Measurements from ENCODE around the gene MET.
"Not testable (repeated sequence)": the region's sequence is repeated elsewhere in the genome, so short reads cannot be mapped to it uniquely, and the experiment has no call there.

Gene MET

DNA sequence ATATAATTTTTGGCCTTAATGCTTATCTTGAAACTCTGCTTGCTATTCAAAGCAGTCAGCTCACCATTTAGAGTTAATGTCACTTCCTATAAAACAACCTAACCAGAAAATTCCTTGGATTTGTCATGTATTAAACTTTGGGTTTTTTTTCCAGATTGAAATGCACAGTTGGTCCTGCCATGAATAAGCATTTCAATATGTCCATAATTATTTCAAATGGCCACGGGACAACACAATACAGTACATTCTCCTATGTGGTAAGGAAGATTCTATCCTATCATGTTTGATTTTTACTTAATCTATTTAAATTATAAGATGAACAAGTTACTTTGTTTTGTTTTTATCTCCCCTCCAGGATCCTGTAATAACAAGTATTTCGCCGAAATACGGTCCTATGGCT, 85.3 kb downstream of the MET start:
- Histone ChIP-seq H3K9ac (ENCODE audit: insufficient read length, low read depth) (no peak overlapping the region), H3K27me3 (ENCODE audit: insufficient read depth, insufficient read length) (no peaks in the 10 kb centered on the region), H3K9me3 (ENCODE audit: insufficient read depth, low read length) (no peaks in the 10 kb centered on the region), H3K4me3 (ENCODE audit: insufficient read length, low read depth) (no peak overlapping the region), H3K4me1 (ENCODE audit: insufficient read depth, insufficient read length) (no peaks in the 10 kb centered on the region), H3K36me3 (ENCODE audit: insufficient read depth, insufficient read length, low read length) (no peaks in the 10 kb centered on the region)
- DNase-seq (ENCODE audit: low read depth, low spot score) = no peak
- no peak for TF ChIP-seq YY1 (IDR thresholded peaks at IDR 0.05; ENCODE audit: insufficient read depth, insufficient read length)

DNA sequence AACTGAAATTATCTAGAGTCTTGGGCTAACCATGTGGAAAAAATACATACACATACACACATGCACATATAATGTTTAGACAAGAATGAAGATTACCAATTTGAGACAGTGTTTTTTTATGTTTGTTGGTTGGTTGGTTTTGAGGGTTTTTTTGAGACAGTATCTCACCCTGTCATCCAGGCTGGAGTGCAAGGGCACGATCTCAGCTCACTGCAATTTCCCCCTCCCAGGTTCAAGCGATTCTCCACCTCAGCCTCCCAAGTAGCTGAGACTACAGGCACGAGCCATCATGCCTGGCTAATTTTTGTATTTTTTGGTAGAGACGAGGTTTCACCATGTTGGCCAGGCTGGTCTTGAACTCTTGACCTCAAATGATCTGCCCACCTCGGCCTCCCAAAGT, 87.6 kb downstream of the MET start:
- H3K4me1 ChIP-seq (ENCODE audit: insufficient read depth, insufficient read length); H3K36me3 ChIP-seq (ENCODE audit: insufficient read depth, insufficient read length, low read length); H3K9me3 ChIP-seq (ENCODE audit: insufficient read depth, low read length); DNase-seq (ENCODE audit: low read depth, low spot score); H3K27me3 ChIP-seq (ENCODE audit: insufficient read depth, insufficient read length); H3K4me3 ChIP-seq (ENCODE audit: insufficient read length, low read depth); H3K9ac ChIP-seq (ENCODE audit: insufficient read length, low read depth): not testable (repeated sequence)

DNA sequence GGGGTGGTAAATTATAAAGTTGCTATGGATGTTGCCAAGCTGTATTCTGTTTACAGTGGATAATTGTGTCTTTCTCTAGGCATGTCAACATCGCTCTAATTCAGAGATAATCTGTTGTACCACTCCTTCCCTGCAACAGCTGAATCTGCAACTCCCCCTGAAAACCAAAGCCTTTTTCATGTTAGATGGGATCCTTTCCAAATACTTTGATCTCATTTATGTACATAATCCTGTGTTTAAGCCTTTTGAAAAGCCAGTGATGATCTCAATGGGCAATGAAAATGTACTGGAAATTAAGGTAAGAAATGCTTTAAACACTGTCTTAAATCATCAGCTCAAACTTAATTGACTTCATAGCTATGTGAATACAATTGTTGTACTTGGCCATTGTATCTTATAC, 91.0 kb downstream of the MET start:
- Histone ChIP-seq H3K9ac (ENCODE audit: insufficient read length, low read depth) (no peak overlapping the region), H3K27me3 (ENCODE audit: insufficient read depth, insufficient read length) (no peaks in the 10 kb centered on the region), H3K4me1 (ENCODE audit: insufficient read depth, insufficient read length) (no peaks in the 10 kb centered on the region), H3K36me3 (ENCODE audit: insufficient read depth, insufficient read length, low read length) (no peaks in the 10 kb centered on the region), H3K4me3 (ENCODE audit: insufficient read length, low read depth) (no peak overlapping the region), H3K9me3 (ENCODE audit: insufficient read depth, low read length) (no peaks in the 10 kb centered on the region)
- TF ChIP-seq ZNF274 (IDR thresholded peaks at IDR 0.05; ENCODE audit: low read depth, low read length) (no peak), YY1 (IDR thresholded peaks at IDR 0.05; ENCODE audit: insufficient read depth, insufficient read length) (no peak), SUZ12 (IDR thresholded peaks at IDR 0.05; ENCODE audit: extremely low read depth, insufficient read depth, insufficient read length) (no peak)
- no peak for DNase-seq (ENCODE audit: low read depth, low spot score)

DNA sequence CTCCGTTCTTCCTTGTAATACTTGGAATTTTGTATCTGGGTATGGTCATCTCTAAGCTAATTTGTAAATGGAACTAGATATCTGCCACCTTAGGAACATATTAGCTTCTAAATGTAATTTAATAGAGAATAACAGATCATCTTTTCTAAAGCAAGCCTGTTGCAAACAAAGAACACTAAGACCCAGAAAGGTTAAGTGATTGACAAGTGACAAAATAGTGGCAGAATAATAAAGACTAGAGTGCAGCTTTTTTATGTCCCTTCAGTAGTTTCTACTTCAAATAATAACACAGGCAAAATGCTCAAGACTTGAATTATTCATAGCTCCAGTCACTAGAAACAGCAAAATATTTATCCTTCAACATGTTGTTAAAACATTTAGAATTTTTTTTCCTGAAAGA, 91.7 kb downstream of the MET start:
- no peak overlapping the region for H3K9ac ChIP-seq (ENCODE audit: insufficient read length, low read depth)
- H3K27me3 ChIP-seq (ENCODE audit: insufficient read depth, insufficient read length) = no peaks in the 10 kb centered on the region
- TF ChIP-seq SUZ12 (IDR thresholded peaks at IDR 0.05; ENCODE audit: extremely low read depth, insufficient read depth, insufficient read length) (no peak), ZNF274 (IDR thresholded peaks at IDR 0.05; ENCODE audit: low read depth, low read length) (no peak), YY1 (IDR thresholded peaks at IDR 0.05; ENCODE audit: insufficient read depth, insufficient read length) (no peak)
- no peak overlapping the region for H3K4me3 ChIP-seq (ENCODE audit: insufficient read length, low read depth)
- H3K36me3 ChIP-seq (ENCODE audit: insufficient read depth, insufficient read length, low read length) = no peaks in the 10 kb centered on the region
- H3K4me1 ChIP-seq (ENCODE audit: insufficient read depth, insufficient read length) = no peaks in the 10 kb centered on the region
- H3K9me3 ChIP-seq (ENCODE audit: insufficient read depth, low read length) = no peaks in the 10 kb centered on the region
- no peak for DNase-seq (ENCODE audit: low read depth, low spot score)

DNA sequence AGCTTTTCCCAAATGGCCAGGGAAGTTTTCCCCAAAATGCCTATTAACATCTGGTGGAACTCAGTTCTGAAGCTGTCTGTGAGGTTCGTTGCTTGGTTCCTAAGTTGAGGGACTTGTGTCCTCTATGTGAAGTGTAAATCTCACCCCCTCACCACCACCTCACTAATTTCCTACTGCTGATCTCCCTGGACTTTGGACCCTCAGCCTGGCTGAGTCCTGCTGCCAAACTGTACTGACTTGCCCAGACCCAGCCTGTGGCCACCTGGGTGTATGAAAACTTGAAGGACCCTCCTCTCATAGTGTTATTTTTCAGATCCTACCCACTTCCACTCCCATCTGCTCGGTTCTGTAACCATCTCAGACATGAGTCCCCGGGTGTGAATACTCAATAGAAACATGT, 94.9 kb downstream of the MET start:
- DNase-seq (ENCODE audit: low read depth, low spot score) = no peak
- Histone ChIP-seq H3K4me1 (ENCODE audit: insufficient read depth, insufficient read length) (no peaks in the 10 kb centered on the region), H3K9me3 (ENCODE audit: insufficient read depth, low read length) (no peaks in the 10 kb centered on the region), H3K27me3 (ENCODE audit: insufficient read depth, insufficient read length) (no peaks in the 10 kb centered on the region), H3K9ac (ENCODE audit: insufficient read length, low read depth) (no peak overlapping the region), H3K4me3 (ENCODE audit: insufficient read length, low read depth) (no peak overlapping the region), H3K36me3 (ENCODE audit: insufficient read depth, insufficient read length, low read length) (peaks cover 2% of the 10 kb centered on the region)
- no peak for TF ChIP-seq SUZ12 (IDR thresholded peaks at IDR 0.05; ENCODE audit: extremely low read depth, insufficient read depth, insufficient read length)
- no peak for TF ChIP-seq ZNF274 (IDR thresholded peaks at IDR 0.05; ENCODE audit: low read depth, low read length)
- no peak for TF ChIP-seq YY1 (IDR thresholded peaks at IDR 0.05; ENCODE audit: insufficient read depth, insufficient read length)

DNA sequence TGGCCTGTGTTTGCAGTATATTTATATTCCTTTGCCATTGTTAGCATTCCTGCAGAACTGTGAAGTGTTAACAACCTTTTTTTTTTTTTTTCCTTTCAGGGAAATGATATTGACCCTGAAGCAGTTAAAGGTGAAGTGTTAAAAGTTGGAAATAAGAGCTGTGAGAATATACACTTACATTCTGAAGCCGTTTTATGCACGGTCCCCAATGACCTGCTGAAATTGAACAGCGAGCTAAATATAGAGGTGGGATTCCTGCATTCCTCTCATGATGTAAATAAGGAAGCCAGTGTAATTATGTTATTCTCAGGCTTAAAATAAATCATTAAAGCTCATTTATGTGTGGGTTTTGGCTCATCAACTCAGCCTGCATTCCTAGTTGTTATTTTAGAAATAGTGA, 97.5 kb downstream of the MET start:
- Histone ChIP-seq H3K4me1 (ENCODE audit: insufficient read depth, insufficient read length) (no peaks in the 10 kb centered on the region), H3K27me3 (ENCODE audit: insufficient read depth, insufficient read length) (no peaks in the 10 kb centered on the region), H3K9me3 (ENCODE audit: insufficient read depth, low read length) (no peaks in the 10 kb centered on the region), H3K9ac (ENCODE audit: insufficient read length, low read depth) (no peak overlapping the region), H3K4me3 (ENCODE audit: insufficient read length, low read depth) (no peak overlapping the region), H3K36me3 (ENCODE audit: insufficient read depth, insufficient read length, low read length) (peaks cover 2% of the 10 kb centered on the region)
- no peak for TF ChIP-seq YY1 (IDR thresholded peaks at IDR 0.05; ENCODE audit: insufficient read depth, insufficient read length)
- no peak for TF ChIP-seq SUZ12 (IDR thresholded peaks at IDR 0.05; ENCODE audit: extremely low read depth, insufficient read depth, insufficient read length)
- TF ChIP-seq ZNF274 (IDR thresholded peaks at IDR 0.05; ENCODE audit: low read depth, low read length) = no peak
- no peak for DNase-seq (ENCODE audit: low read depth, low spot score)

DNA sequence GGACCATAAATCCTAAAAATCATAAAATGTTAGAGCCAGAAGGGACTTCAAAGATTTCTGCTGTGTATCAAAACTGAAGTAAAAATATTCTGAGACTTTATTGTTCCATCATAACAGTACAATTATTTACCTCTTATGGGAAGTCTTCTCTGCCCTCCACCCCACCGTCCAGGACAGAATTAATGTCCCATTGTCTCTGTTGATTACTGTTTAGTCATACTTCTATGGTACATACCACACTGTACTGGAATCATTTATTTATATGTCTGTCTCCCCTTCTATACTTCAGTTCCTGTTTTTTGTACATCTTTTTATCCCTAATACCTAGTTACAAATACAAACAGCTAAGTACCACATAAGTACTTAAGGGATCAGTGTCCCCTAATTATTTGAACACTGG, 98.9 kb downstream of the MET start:
- Histone ChIP-seq H3K36me3 (ENCODE audit: insufficient read depth, insufficient read length, low read length) (peaks cover 2% of the 10 kb centered on the region), H3K4me1 (ENCODE audit: insufficient read depth, insufficient read length) (no peaks in the 10 kb centered on the region), H3K4me3 (ENCODE audit: insufficient read length, low read depth) (no peak overlapping the region), H3K27me3 (ENCODE audit: insufficient read depth, insufficient read length) (no peaks in the 10 kb centered on the region), H3K9me3 (ENCODE audit: insufficient read depth, low read length) (no peaks in the 10 kb centered on the region), H3K9ac (ENCODE audit: insufficient read length, low read depth) (no peak overlapping the region)
- DNase-seq (ENCODE audit: low read depth, low spot score) = no peak
- TF ChIP-seq SUZ12 (IDR thresholded peaks at IDR 0.05; ENCODE audit: extremely low read depth, insufficient read depth, insufficient read length) = no peak
- no peak for TF ChIP-seq ZNF274 (IDR thresholded peaks at IDR 0.05; ENCODE audit: low read depth, low read length)
- TF ChIP-seq YY1 (IDR thresholded peaks at IDR 0.05; ENCODE audit: insufficient read depth, insufficient read length) = no peak

DNA sequence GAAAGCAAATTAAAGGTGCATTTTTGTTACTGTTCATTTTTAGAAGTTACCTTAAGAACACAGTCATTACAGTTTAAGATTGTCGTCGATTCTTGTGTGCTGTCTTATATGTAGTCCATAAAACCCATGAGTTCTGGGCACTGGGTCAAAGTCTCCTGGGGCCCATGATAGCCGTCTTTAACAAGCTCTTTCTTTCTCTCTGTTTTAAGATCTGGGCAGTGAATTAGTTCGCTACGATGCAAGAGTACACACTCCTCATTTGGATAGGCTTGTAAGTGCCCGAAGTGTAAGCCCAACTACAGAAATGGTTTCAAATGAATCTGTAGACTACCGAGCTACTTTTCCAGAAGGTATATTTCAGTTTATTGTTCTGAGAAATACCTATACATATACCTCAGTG, 99.6 kb downstream of the MET start:
- no peak for DNase-seq (ENCODE audit: low read depth, low spot score)
- H3K27me3 ChIP-seq (ENCODE audit: insufficient read depth, insufficient read length) = no peaks in the 10 kb centered on the region
- no peaks in the 10 kb centered on the region for H3K9me3 ChIP-seq (ENCODE audit: insufficient read depth, low read length)
- no peaks in the 10 kb centered on the region for H3K4me1 ChIP-seq (ENCODE audit: insufficient read depth, insufficient read length)
- TF ChIP-seq YY1 (IDR thresholded peaks at IDR 0.05; ENCODE audit: insufficient read depth, insufficient read length) (no peak), ZNF274 (IDR thresholded peaks at IDR 0.05; ENCODE audit: low read depth, low read length) (no peak), SUZ12 (IDR thresholded peaks at IDR 0.05; ENCODE audit: extremely low read depth, insufficient read depth, insufficient read length) (no peak)
- no peak overlapping the region for H3K4me3 ChIP-seq (ENCODE audit: insufficient read length, low read depth)
- H3K36me3 ChIP-seq (ENCODE audit: insufficient read depth, insufficient read length, low read length) = peaks cover 2% of the 10 kb centered on the region
- H3K9ac ChIP-seq (ENCODE audit: insufficient read length, low read depth) = no peak overlapping the region

Measured in NT2/D1 (cell line).